Activated T-cell treated with anti-CD3 and anti-CD28 coated beads, Interleukin-2, amount 50 U/mL, for 72 hours (primary cell): ENCODE measurements around the gene GNGT1. TPM values are rescaled to one million over a fixed set of nuclear protein-coding genes. Genes with fewer than 3 reads are reported as not detected.

Source experiments
- ATAC-seq, 2 donors: fragments of 150-1000 bp; cut with Tn5 transposase; replicated peaks in 1 of 2; 2 replicates each; pipeline ENCODE4 v1.10.0; 2021; ENCODE audit warnings: moderate library complexity in 2 of 2, mild to moderate bottlenecking in 1 of 2
- DNase-seq, 2 donors: peaks; one replicate each; pipeline ENCODE4 v3.0.0; 2021 to 2022; ENCODE audit warnings: mixed read lengths in 1 of 2
- H3K27ac Mint-ChIP-seq: one replicate; pipeline ENCODE4 v1.8.0; 2022; ENCODE audit warnings: mild to moderate bottlenecking, moderate library complexity, mixed read lengths
- H3K27me3 Mint-ChIP-seq: one replicate; pipeline ENCODE4 v1.8.0; 2022; ENCODE audit warnings: low read depth, mixed read lengths
- H3K36me3 Mint-ChIP-seq, 2 donors: one replicate each; pipeline ENCODE4 v1.8.0; 2022; ENCODE audit warnings: mixed read lengths in 2 of 2, mild to moderate bottlenecking in 1 of 2; ENCODE audit not compliant: insufficient read depth in 2 of 2
- H3K4me1 Mint-ChIP-seq: one replicate; pipeline ENCODE4 v1.8.0; 2022; ENCODE audit warnings: low read depth, mixed read lengths
- H3K4me3 Mint-ChIP-seq, 2 donors: one replicate each; pipeline ENCODE4 v1.8.0; 2022; ENCODE audit warnings: mild to moderate bottlenecking in 2 of 2, mixed read lengths in 2 of 2, moderate library complexity in 2 of 2
- H3K9me3 Mint-ChIP-seq, 2 donors: one replicate each; pipeline ENCODE4 v1.8.0; 2022; ENCODE audit warnings: mixed read lengths in 2 of 2
- total RNA-seq, 2 donors: library from RNA; stranded (reverse); gene quantifications; one replicate each; pipeline ENCODE4 v1.2.3, GENCODE V29; 2022

GNGT1 gene
- total RNA-seq, result not detected

DNA sequence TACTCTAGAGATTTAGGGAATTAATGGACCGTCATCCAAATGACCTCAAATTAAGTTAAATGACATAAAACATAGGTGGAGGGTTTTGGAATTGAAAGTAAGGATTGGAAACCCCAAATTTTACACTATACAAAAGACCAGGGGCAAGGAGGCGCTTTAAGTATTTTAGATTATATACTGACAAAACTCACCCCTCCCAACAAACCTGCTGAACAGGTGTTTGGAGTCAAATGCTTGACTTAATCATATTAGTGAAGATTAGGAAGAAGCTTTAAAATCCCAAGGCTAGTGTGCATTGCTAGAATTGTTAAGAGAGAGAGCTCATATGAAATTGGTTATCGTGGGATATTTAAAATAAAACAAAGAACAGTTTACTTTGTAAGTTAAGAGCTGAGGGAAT is at the start of gene GNGT1:
Gene GNGT1, plus strand, starts transcription at position 301 of the 400 bp plus-strand sequence. CDS start 180 bp downstream, outside the sequence.
- Mint-ChIP-seq H3K4me3 (no peak within 1 kb of the TSS), H3K9me3 (no peaks in the 10 kb centered on the region), H3K27ac (no peak within 1 kb of the TSS), H3K36me3 (no peaks in the 10 kb centered on the region), H3K4me1 (no peaks in the 10 kb centered on the region), H3K27me3 (peaks cover 6% of the 10 kb centered on the region)
- DNase-seq, result no peak
- no peak for ATAC-seq

DNA sequence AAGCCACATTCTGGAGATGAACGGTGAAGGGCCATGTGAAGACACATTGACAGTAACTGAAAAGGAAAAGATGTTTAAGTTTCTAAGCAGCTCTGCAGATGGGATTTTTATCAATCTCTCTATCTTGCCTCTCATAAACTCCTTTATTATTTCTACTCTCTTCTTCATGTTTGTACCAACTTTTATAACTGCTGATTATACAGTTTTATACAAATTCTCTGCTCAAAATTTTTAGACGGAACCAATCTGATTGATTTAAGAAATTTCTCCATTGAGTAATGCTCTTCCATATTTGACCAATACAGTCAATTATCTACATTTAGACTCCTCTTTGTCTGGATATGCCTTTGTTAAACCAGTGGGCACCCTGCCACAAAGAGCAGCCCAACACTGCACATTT is 47.5 kb upstream of the GNGT1 start:
- Mint-ChIP-seq H3K4me1 (peaks cover 7% of the 10 kb centered on the region), H3K36me3 (no peaks in the 10 kb centered on the region), H3K27ac (no peak overlapping the region), H3K9me3 (no peaks in the 10 kb centered on the region), H3K27me3 (peaks cover 10% of the 10 kb centered on the region), H3K4me3 (no peak overlapping the region)
- no peak for ATAC-seq
- no peak for DNase-seq

- Mint-ChIP-seq H3K27ac (no peak overlapping the region), H3K36me3 (no peaks in the 10 kb centered on the region), H3K27me3 (peaks cover 10% of the 10 kb centered on the region), H3K9me3 (no peaks in the 10 kb centered on the region), H3K4me1 (peaks cover 7% of the 10 kb centered on the region), H3K4me3 (no peak overlapping the region)
- DNase-seq (no peak), ATAC-seq (no peak)
These were observed 46.1 kb upstream of the GNGT1 start for GRCh38 chr7:93860261-93860660.

DNA sequence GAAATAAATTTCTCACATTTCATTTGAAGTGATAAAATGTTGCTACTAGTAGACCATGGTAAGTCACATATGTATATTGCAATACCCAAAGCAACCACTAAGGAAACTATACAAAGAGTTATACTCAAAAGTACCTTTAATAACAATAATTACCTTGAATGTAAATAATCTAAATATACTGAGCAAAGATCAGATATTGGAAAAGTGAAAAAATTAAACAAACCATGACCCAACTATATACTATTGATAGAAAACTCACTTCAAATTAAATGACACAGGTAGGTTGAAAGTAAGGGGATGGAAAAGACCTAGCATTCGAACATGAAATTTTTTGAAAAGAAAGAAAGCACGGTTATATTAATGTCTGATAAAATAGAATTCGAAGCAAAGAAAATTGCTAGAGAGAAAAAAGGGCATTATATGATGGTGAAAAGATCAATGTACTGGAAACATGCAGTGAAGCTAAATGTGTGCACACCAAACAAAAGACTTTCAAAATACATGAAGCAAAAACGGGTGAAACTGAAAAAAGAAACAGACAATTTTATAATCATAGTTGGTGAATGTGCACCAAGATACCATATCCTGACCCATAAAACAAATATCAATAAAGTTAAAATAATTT is 44.9 kb upstream of the GNGT1 start:
- no peak for DNase-seq
- H3K4me3 Mint-ChIP-seq, result no peak overlapping the region
- H3K27ac Mint-ChIP-seq, result no peak overlapping the region
- H3K36me3 Mint-ChIP-seq, result no peaks in the 10 kb centered on the region
- ATAC-seq, result no peak
- H3K27me3 Mint-ChIP-seq, result peaks cover 10% of the 10 kb centered on the region
- H3K4me1 Mint-ChIP-seq, result peaks cover 3% of the 10 kb centered on the region
- no peaks in the 10 kb centered on the region for H3K9me3 Mint-ChIP-seq

DNA sequence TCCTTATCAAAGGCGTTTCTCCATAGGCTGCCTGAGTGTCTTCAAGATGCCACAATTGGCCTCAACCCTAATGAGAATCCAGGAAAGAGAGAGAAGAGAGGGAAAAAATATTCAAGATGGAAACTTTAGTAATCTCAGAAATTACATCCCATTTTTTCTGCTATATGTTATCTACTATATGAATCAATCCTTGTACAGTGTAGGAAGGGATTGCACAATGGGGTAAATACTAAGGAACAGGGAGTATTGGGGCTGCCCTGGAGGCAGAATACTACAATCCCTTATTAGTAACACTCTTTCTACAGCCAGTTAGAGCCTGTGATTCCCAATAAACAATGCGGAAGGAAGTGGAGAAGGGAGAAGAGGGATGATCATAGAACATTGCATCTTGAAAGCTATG is 43.7 kb upstream of the GNGT1 start:
- Mint-ChIP-seq H3K27me3 (peaks cover 10% of the 10 kb centered on the region), H3K9me3 (no peaks in the 10 kb centered on the region), H3K27ac (no peak overlapping the region), H3K4me3 (no peak overlapping the region), H3K36me3 (no peaks in the 10 kb centered on the region), H3K4me1 (no peaks in the 10 kb centered on the region)
- ATAC-seq (no peak), DNase-seq (no peak)

DNA sequence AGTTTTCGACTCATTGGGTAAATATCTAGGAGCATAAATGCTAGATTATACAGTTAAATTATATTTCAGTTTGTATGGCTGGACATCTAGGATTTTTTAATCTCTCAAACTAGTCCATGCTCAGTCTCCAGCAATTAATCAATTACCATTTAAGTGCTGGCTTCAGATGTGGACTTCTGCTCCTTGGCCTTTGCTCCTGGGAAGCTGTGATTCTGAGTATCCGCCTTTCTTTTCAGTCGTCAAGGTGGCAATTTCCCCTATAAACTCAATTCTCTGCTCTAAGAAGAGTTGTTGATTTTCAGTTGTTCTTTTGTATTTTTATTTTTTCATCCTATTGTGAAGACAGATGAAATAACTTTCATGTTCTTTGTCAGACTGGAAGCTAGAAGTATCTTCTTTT is 39.5 kb upstream of the GNGT1 start:
- Mint-ChIP-seq H3K36me3 (no peaks in the 10 kb centered on the region), H3K4me3 (no peak overlapping the region), H3K4me1 (no peaks in the 10 kb centered on the region)

GRCh38 chr7:93873998-93874574 is 32.3 kb upstream of the GNGT1 start:
- DNase-seq (no peak), ATAC-seq (no peak)
- H3K4me3 Mint-ChIP-seq, result no peak overlapping the region
- H3K27ac Mint-ChIP-seq, result no peak overlapping the region
- H3K9me3 Mint-ChIP-seq, result peaks cover 3 to 5% of the 10 kb centered on the region in 2 donors
- no peaks in the 10 kb centered on the region for H3K27me3 Mint-ChIP-seq
- no peaks in the 10 kb centered on the region for H3K4me1 Mint-ChIP-seq
- no peaks in the 10 kb centered on the region for H3K36me3 Mint-ChIP-seq

More for the DNA sequence above, 39.5 kb upstream of the GNGT1 start:
- ATAC-seq (no peak), DNase-seq (no peak)
- H3K27ac Mint-ChIP-seq, result no peak overlapping the region
- no peaks in the 10 kb centered on the region for H3K27me3 Mint-ChIP-seq
- peaks cover 0 to 2% of the 10 kb centered on the region in 2 donors for H3K9me3 Mint-ChIP-seq

DNA sequence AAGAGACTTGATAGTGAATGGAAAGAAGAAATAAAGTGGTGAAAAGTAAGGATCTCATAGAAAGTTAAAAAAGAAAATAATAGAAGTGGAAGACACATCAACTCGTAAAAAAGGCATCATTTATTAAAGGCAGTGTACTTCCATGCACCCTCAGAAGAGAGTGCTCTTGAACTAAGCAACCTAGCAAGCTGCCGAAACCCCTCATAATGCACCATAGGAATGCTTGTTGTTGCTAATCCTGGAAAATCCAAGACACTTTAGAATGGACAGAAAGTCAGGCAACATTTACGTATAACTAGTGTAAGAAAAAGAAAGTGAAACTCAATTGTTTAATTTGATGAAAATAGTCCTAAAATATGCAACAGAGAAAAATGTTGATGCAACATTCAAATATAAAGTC is 28.6 kb upstream of the GNGT1 start:
- Mint-ChIP-seq H3K36me3 (no peaks in the 10 kb centered on the region), H3K4me3 (no peak overlapping the region), H3K4me1 (no peaks in the 10 kb centered on the region), H3K9me3 (peaks cover 6 to 8% of the 10 kb centered on the region in 2 donors), H3K27me3 (peaks cover 11% of the 10 kb centered on the region), H3K27ac (no peak overlapping the region)
- DNase-seq (no peak), ATAC-seq (no peak)

DNA sequence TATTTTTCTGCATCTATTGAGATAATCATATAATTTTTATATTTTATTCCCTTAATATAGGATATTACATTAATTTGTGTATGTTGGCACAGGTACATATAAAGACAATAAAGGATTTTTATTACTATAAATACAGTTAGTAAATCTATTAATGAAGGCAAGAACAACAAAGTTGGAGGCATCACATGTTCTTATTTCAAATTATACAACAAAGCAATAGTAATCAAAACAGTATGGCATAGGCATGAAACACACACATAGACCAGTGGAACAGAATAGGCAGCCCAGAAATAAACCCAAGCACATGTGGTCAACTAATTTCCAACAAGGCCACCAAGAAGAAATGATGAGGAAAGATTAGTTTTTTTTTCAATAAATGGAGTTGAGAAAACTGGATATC is 27.0 kb upstream of the GNGT1 start:
- Mint-ChIP-seq H3K27me3 (peaks cover 11% of the 10 kb centered on the region), H3K36me3 (no peaks in the 10 kb centered on the region), H3K9me3 (peaks cover 3% of the 10 kb centered on the region in 2 donors), H3K4me3 (no peak overlapping the region), H3K4me1 (no peaks in the 10 kb centered on the region), H3K27ac (no peak overlapping the region)
- DNase-seq (no peak), ATAC-seq (no peak)

DNA sequence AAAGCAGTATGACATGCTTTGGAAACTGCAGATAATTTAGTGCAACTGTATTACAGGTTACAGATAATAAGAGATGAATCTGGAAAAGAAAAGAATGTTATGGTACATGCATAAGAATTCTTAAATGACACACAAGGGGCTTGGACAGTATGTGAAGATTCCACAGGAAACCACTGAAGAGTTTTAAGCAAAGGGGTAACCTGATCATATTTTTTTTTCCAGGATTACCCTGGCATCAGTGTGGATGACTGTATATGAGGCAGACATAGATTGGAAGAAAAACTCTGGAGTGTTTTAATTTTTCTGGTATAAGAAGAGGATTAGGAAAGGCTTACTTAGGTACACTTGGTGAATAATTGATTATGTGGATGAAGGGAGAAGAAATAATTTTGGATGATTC is 23.9 kb upstream of the GNGT1 start:
- Mint-ChIP-seq H3K4me1 (no peaks in the 10 kb centered on the region), H3K27me3 (peaks cover 11% of the 10 kb centered on the region), H3K4me3 (no peak overlapping the region), H3K36me3 (no peaks in the 10 kb centered on the region), H3K27ac (no peak overlapping the region), H3K9me3 (peaks cover 3% of the 10 kb centered on the region in 2 donors)
- DNase-seq (no peak), ATAC-seq (no peak)

- H3K9me3 Mint-ChIP-seq, result peaks cover 3% of the 10 kb centered on the region in 2 donors
- no peak overlapping the region for H3K27ac Mint-ChIP-seq
- no peak overlapping the region for H3K4me3 Mint-ChIP-seq
- no peaks in the 10 kb centered on the region for H3K4me1 Mint-ChIP-seq
- H3K27me3 Mint-ChIP-seq, result peaks cover 17% of the 10 kb centered on the region
- H3K36me3 Mint-ChIP-seq, result no peaks in the 10 kb centered on the region
- DNase-seq, result no peak
- ATAC-seq, result no peak
These were observed 23.1 kb upstream of the GNGT1 start for GRCh38 chr7:93883078-93883916.

DNA sequence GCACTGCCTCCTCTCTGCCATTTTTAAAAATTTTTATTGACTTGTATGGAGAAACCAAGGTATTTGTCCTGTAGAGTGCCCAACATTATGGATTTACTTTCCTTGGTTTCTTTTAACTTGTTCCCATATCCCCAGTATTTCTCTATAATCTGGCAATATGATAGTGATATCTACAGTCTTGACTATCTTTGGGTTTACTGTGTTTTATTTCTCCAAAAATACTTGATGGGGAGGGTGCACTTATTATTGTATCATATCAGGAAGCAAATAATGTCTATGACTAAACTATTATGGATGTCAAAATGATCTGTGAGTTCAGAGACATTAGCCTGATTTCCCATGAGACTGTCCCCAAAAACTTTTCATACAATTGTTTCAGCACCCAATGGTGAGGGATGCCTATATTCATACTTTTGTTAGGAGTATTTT is 22.4 kb upstream of the GNGT1 start:
- Mint-ChIP-seq H3K36me3 (no peaks in the 10 kb centered on the region), H3K27me3 (peaks cover 24% of the 10 kb centered on the region), H3K4me1 (no peaks in the 10 kb centered on the region), H3K9me3 (peaks cover 3% of the 10 kb centered on the region in 2 donors), H3K27ac (no peak overlapping the region), H3K4me3 (no peak overlapping the region)
- DNase-seq (no peak), ATAC-seq (no peak)

DNA sequence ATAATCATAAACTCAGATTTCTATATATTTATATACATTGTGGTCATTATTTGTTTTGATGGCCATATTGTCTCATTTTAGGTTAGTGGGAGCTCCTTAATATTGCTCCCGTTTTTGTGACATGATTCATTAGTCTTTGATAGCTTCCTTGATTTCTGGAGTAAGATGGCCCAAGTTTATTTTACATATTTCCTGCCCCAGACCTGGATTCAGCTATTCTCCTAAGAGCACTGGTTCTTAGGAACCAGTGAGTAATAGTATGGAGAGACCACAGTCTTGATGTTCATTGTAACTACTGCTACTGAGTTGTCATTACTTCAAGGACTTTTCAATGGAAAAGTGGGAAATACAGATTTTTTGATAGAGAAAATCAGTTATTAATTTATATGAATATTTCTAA is 21.8 kb upstream of the GNGT1 start:
- no peak overlapping the region for H3K27ac Mint-ChIP-seq
- no peak for DNase-seq
- H3K27me3 Mint-ChIP-seq, result peaks cover 30% of the 10 kb centered on the region
- H3K36me3 Mint-ChIP-seq, result no peaks in the 10 kb centered on the region
- no peak overlapping the region for H3K4me3 Mint-ChIP-seq
- peaks cover under 1% of the 10 kb centered on the region for H3K4me1 Mint-ChIP-seq
- ATAC-seq, result no peak
- peaks cover 1% of the 10 kb centered on the region in 2 donors for H3K9me3 Mint-ChIP-seq
